ENCODE measurements around the gene ERVV-1. TPM values are rescaled to one million over a fixed set of nuclear protein-coding genes. Genes with fewer than 3 reads are reported as not detected.
A peak's percentile ranks its signal among the peaks of the same experiment; 100 is the strongest.
"Not testable (repeated sequence)": the region's sequence is repeated elsewhere in the genome, so short reads cannot be mapped to it uniquely, and the experiment has no call there.

Gene ERVV-1
- total RNA-seq, 1 experiment from 2014 or later: not detected

DNA sequence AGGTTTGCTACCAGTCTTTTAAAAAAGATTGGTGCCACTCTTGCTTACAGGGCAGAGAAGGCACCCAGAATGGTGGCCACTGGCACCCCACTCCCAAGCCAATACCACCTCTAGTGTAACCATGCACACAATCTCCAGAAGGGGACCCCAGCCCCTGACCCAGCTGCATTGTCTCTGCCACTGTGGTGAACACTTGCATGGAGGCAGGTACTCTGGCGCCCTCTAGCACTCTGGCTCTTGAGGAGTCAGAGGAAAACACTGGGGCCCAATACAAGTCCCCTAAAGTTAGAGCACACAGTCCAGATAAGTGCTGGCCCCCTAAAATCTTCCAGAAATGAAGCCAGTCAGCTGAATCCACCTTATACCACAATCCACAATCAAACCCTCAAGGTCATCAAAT lies 6.0 kb downstream of the ERVV-1 start:
- no peak for DNase-seq (ENCODE audit: low read depth)

DNA sequence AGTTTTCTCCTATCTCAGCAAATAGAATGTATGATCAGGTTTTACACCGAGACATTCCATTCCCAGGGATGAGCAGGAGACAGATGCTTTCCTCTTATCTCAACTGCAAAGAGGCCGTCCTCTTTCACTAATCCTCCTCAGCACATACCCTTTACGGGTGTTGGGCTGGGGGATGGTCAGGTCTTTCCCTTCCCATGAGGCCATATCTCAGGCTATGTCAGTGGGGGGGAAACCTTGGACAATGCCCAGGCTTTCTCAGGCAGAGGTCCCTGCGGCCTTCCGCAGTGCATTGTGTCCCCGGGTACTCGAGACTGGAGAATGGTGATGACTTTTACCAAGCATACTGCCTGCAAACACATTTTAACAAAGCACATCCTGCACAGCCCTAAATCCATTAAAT lies 14.6 kb downstream of the ERVV-1 start:
- DNase-seq (ENCODE audit: low read depth): not testable (repeated sequence)

GRCh38 chr19:53034054-53034453 lies 20.3 kb downstream of the ERVV-1 start:
- no peak for DNase-seq (ENCODE audit: low read depth)

DNA sequence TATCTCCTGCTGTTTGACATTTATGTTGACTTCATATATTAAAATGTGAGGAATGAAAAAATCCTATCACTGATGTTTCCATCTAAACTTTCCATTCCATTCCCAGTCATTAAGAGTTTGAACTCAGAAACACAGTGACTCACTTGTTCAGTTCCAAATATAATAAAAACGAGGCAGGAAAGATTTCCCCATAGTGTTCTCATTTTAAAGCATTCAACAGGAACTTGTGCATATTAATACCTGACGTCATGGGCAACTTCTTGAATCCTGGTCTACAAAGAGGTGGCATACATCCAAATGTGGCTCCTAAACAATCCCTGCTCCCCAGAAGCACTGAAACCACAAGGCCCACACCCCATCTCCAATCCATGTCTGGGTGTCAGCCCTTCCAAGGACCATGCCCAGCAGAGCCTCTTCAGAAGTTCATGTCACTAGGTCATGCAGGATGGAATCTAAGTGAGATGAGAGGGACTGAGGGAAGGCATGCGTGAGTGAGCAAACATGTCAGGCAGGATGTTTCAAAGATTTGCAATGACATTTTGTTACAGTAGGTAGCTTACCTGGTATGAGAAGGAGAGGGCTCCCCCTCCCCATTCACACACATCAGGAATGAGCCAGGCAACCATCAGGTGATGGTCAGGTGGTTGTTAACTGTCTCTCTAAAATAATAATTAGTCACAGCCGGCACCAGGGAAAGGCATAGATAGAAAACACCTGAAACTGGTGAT lies 21.4 kb downstream of the ERVV-1 start:
- peak; percentile 12 for DNase-seq (ENCODE audit: low read depth)

- no peak for DNase-seq (ENCODE audit: low read depth)
These were observed 23.7 kb downstream of the ERVV-1 start for GRCh38 chr19:53037101-53038097.

DNA sequence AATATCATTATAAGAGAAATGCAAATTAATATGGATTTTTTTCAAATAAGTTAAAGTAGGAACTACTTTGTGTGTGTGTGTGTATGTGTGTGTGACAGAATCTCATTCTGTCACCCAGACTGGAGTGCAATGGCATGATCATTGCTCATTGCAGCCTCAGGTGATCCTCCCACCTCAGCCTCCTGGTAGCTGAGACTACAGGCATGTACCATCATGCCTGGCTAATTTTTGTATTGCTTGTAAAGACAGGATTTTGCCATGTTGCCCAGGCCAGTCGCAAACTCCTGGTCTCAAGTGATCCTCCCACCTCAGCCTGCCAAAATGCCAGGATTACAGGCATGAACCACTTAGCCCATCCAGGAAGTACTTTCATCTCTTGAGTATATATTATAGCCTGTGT lies 27.6 kb downstream of the ERVV-1 start:
- no peak for DNase-seq (ENCODE audit: low read depth)

- no peak for DNase-seq (ENCODE audit: low read depth)
These were observed 31.8 kb downstream of the ERVV-1 start for GRCh38 chr19:53045536-53045935.

DNA sequence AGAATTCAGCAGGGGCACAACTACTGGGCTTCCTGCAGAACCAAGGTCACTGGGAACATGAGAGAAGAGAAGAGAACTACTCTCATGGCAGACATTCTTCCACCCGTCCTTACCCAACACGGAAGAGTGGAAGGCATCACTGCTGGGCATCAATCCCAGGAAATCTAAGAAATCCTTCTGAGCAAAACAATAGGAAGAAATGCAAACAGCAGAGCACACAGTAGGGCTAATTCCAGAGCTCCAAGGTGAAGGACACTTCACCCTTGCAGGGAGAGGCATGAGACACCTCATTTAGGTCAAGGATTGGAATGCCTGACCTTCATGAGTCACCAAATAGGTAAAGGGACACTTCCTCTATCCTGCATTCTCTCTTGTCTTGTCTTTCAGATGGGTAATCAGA lies 33.7 kb downstream of the ERVV-1 start:
- DNase-seq (ENCODE audit: low read depth): no peak

- DNase-seq (ENCODE audit: low read depth): peak; percentile 40
These were observed 41.4 kb downstream of the ERVV-1 start for GRCh38 chr19:53055117-53055516.

GRCh38 chr19:53057904-53058580 lies 44.3 kb downstream of the ERVV-1 start:
- no peak for DNase-seq (ENCODE audit: low read depth)

Other genes starting within 250 kb of the ERVV-1 start
- 7.4 and 7.6 TPM in 2 replicates for gene ZNF600, start 227.1 kb upstream of the ERVV-1 start, total RNA-seq (2014; rRNA removed; shearing (Covaris generic))
- 26.6 and 30.6 TPM in 2 replicates for gene ZNF28, start 192.3 kb upstream of the ERVV-1 start, total RNA-seq (2014; rRNA removed; shearing (Covaris generic))
- 22.4 and 27.1 TPM in 2 replicates for gene ZNF468, start 156.3 kb upstream of the ERVV-1 start, total RNA-seq (2014; rRNA removed; shearing (Covaris generic))
- gene ZNF320, start 116.3 kb upstream of the ERVV-1 start, total RNA-seq (2014; rRNA removed; shearing (Covaris generic)): 4.8 and 11.9 TPM in 2 replicates
- gene ZNF888, start 90.5 kb upstream of the ERVV-1 start, total RNA-seq (2014; rRNA removed; shearing (Covaris generic)): 7.8 and 8.1 TPM in 2 replicates
- gene ZNF816, start 51.0 kb upstream of the ERVV-1 start, total RNA-seq (2014; rRNA removed; shearing (Covaris generic)): 14.9 and 42.1 TPM in 2 replicates
- not detected in 2 replicates for gene ERVV-2, start 30.8 kb downstream of the ERVV-1 start, total RNA-seq (2014; rRNA removed; shearing (Covaris generic))
- gene ZNF160, start 89.5 kb downstream of the ERVV-1 start, total RNA-seq (2014; rRNA removed; shearing (Covaris generic)): 21.4 and 22.4 TPM in 2 replicates
- 4.8 and 8.4 TPM in 2 replicates for gene ZNF415, start 119.0 kb downstream of the ERVV-1 start, total RNA-seq (2014; rRNA removed; shearing (Covaris generic))
- 11.2 and 16.2 TPM in 2 replicates for gene ZNF347, start 145.1 kb downstream of the ERVV-1 start, total RNA-seq (2014; rRNA removed; shearing (Covaris generic))
- 1.1 and 8.2 TPM in 2 replicates for gene ZNF665, start 179.4 kb downstream of the ERVV-1 start, total RNA-seq (2014; rRNA removed; shearing (Covaris generic))
- 6.4 and 7.7 TPM in 2 replicates for gene ZNF677, start 241.0 kb downstream of the ERVV-1 start, total RNA-seq (2014; rRNA removed; shearing (Covaris generic))
- not detected in 2 replicates for gene VN1R2, start 244.4 kb downstream of the ERVV-1 start, total RNA-seq (2014; rRNA removed; shearing (Covaris generic))